Epithelial cell of proximal tubule (primary cell): ENCODE data around the gene RAI1. TPM values are rescaled to one million over a fixed set of nuclear protein-coding genes. Genes with fewer than 3 reads are reported as not detected.
A peak's percentile ranks its signal among the peaks of the same experiment; 100 is the strongest.

Experiments used
- DNase-seq: peaks from one replicate; pipeline ENCODE4 v3.0.0-alpha.2; 2011; ENCODE audit warnings: low read depth
- H3K4me3 ChIP-seq: 2 replicates; pipeline ENCODE4 v1.5.1; 2011; ENCODE audit warnings: low read depth, mild to moderate bottlenecking, low read length
- CTCF ChIP-seq: conservative IDR thresholded peaks from 2 replicates; pipeline ENCODE4 v1.5.1; 2012; ENCODE audit warnings: low read depth, mild to moderate bottlenecking, low read length
- total RNA-seq: library from RNA; depleted of rRNA; stranded (reverse); fragments of >200 nt; gene quantifications from 2 replicates; pipeline ENCODE4 v1.2.3, GENCODE V29; 2015

RAI1 gene
- total RNA-seq, 1 donor from 2014 or later, result 13.7 TPM

- DNase-seq, result no peak
- no peak for TF ChIP-seq CTCF
- H3K4me3 ChIP-seq, result no peak overlapping the region
Observed at GRCh38 chr17:17811381-17812210, 130.3 kb downstream of the RAI1 start.

GRCh38 chr17:17812211-17813054 lies 131.2 kb downstream of the RAI1 start:
- no peak overlapping the region for H3K4me3 ChIP-seq
- TF ChIP-seq CTCF, result peak; percentile 94
- DNase-seq, result no peak

- DNase-seq, result no peak
- TF ChIP-seq CTCF, result no peak
- no peak overlapping the region for H3K4me3 ChIP-seq
Observed at GRCh38 chr17:17813055-17813724, 131.9 kb downstream of the RAI1 start.

GRCh38 chr17:17813725-17814095 lies 132.5 kb downstream of the RAI1 start:
- no peak for DNase-seq
- TF ChIP-seq CTCF, result no peak
- no peak overlapping the region for H3K4me3 ChIP-seq

GRCh38 chr17:17814162-17815061 lies 133.2 kb downstream of the RAI1 start:
- no peak for DNase-seq
- no peak for TF ChIP-seq CTCF
- no peak overlapping the region for H3K4me3 ChIP-seq

GRCh38 chr17:17815062-17815406 lies 133.8 kb downstream of the RAI1 start:
- TF ChIP-seq CTCF, result no peak
- no peak overlapping the region for H3K4me3 ChIP-seq
- DNase-seq, result no peak
